GM21786 (cell line): ENCODE results near the gene SLC34A1.

Experiments
- ATAC-seq: cut with Tn5 transposase; IDR thresholded peaks from one replicate; pipeline ENCODE4 v1.9.1; 2021; ENCODE audit not compliant: unreplicated experiment

The SLC34A1 gene

DNA sequence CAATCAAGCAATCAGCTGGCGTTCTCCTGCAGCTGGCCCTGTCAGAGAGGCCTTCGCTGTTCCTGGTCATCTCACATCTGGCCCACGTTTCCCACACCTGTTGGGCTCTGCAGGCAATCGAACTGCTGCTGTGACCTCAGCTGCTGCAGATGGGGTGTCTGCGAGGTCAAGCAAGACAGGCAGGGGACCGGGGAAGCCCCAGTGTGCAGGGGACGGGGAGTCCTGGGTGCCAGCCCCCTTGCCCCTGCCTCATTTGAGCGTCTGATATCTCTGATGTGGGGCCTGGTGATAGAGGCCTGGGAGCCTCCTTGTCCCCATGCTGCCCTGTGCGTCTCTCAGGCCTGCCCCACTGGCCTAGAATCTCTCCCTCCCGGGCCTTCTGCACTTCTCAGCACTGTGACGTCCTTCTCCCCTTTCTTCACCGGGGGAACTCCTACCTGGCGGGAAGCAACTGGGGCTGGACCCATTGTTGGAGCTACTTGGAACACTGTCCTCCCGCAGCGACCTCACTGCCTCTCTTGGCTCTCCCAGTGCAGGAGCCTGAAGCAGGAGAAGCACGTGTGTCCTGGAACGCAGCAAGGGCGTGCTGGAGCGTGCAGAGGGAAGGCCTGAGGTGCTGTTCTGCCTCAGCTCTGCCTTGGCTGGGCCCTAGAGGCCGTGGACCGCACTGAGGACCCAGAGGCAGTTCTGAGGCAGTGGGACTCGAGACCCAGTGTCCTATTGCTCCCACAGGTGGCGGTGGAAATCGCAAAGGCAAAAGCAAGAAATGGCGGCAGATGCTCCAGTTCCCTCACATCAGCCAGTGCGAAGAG, 46.1 kb downstream of the SLC34A1 start:
- ATAC-seq, result no peak

DNA sequence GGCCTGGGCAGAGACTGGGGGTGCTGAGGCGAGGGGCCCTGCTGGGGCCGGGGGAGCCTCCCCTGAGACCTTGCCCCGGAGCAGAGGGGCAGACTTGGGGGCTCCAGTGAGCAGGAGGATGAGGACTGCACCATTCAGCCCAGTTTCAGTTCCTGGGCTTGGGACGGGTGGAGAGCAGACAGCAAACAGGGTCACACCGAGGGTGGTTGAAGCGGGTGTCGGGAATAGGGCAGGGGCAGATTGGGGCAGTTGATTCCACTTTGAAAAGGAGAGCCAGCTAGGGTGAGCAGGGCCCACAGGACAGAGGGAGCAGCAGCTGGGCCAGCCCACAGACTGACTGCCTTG, 46.7 kb downstream of the SLC34A1 start:
- ATAC-seq, result no peak

DNA sequence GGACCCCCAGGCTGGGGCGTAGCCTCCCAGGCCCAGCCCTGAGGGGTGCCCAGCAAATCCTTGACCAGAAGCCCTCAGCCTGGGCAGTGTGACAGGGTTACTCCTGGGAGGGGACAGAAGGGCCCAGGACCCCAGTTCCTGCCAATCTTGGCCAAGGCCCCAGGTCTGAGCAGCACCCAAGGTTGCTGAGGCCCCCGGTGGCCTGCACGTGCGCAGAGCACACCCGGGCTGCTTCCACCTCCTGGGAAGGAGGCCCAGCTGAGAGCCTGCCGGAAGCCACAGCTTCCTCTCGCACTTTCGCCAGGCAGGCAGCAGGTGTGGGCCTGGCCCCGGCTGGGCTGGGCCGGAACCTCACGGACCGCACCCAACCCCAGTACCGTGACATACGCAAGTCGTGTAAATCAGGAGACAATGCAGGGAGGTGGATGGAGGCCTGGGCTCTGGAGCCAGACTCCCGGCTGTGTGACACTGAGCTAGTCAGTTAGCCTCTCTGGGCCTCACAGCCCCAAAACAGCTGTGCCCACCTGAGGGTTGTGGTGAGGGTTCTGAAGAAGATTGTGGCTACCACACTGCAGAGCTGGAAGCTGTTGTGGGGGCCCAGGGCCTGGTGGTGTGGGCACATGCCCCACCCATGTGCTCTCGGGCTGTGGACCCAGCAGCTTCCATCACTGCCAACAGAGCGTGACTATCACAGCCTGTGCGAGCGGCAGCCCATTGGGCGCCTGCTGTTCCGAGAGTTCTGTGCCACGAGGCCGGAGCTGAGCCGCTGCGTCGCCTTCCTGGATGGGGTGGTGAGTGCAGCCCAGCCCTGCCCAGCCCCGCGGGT, 47.3 kb downstream of the SLC34A1 start:
- ATAC-seq, result peak; percentile 48

DNA sequence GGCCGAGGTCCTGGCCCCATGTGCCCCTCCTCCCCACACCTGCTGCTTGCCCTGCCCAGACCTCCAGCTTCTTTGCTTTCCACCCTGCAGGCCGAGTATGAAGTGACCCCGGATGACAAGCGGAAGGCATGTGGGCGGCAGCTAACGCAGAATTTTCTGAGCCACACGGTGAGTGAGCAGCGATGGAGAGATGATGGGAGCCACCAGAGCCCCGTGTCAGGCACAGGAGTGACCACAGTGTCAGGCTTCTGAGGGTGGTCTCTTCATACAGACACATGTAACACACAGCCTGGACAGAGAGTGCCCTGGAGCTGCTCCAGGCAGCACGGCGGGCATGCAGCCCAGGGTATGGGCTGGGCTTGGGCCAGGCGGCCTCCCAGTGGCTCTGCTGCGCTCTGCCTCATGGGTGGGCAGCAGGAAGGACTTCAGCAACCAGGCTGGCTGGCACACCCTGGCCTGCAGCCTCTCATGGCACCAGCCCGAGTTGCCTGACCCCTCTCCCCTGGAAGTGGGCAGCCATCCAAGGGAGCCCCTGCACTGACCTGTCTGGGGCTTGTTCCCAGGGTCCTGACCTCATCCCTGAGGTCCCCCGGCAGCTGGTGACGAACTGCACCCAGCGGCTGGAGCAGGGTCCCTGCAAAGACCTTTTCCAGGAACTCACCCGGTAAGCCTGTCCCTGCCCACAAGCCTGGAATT, 48.1 kb downstream of the SLC34A1 start:
- ATAC-seq, result no peak

DNA sequence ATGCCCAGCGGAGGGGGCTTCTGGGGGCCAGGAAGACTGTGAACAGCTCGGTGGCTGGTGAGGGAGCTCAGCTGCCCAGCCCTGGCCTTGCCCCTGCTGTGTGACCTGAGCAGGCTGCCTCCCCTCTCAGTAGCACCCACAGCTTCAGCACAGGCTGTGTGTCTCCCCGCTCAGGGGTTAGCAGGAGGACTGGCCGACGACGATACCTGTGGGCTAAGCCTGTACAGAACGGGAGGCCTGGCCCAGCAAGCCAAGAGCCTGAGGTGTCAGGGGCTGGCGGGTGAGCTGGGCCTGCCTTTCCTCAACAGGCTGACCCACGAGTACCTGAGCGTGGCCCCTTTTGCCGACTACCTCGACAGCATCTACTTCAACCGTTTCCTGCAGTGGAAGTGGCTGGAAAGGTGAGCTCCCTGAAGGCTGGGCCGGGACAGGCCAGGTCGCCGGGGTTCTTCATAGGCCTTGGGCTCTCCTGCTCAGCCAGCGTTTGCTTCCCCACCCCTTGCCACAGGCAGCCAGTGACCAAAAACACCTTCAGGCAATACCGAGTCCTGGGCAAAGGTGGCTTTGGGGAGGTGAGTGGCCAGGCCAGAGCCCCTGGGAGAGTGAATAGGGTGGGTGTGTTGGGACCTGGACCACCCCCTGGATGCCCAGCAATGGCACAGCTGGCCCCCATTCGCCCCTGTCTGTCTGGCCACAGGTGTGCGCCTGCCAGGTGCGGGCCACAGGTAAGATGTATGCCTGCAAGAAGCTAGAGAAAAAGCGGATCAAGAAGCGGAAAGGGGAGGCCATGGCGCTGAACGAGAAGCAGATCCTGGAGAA, 48.8 kb downstream of the SLC34A1 start:
- ATAC-seq, result no peak

DNA sequence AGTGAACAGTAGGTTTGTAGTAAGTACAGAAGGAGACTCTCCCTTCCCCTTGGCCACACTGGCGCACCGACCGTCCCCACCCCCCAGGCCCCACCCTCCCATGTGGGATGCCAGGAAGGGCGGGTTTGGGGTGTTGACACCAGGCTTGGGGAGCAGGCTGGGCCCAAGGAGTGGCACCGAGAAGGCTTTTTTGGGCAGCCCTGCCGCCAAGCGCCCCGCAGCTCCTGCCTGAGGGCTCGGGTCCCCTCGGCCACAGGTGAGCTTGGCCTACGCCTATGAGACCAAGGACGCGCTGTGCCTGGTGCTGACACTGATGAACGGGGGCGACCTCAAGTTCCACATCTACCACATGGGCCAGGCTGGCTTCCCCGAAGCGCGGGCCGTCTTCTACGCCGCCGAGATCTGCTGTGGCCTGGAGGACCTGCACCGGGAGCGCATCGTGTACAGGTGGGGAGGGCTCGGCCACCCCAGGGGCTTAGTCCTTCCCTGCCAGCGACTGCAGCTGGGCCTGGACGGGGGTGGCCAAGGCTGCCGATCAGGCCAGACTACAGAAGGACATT, 49.5 kb downstream of the SLC34A1 start:
- ATAC-seq, result no peak

DNA sequence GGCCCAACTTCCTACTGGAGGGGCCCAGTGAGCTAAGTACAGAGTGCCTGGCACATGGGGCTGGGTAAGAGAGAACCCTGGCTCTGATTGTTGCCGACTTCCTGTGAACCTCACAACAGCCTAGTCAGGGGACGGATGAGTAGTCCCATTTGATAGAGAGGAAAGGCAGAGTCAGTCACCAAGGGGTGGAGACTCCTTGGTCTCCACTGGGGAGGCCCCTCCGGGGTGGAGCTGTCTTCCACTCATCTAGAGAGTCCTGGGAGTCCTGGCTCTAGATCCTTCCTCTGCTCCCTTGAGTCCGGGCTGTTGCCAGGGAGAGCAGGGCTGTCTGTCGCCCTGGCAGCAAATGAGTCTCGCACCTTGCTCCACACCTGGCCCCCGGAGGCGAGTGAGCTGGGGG, 50.2 kb downstream of the SLC34A1 start:
- ATAC-seq, result no peak

DNA sequence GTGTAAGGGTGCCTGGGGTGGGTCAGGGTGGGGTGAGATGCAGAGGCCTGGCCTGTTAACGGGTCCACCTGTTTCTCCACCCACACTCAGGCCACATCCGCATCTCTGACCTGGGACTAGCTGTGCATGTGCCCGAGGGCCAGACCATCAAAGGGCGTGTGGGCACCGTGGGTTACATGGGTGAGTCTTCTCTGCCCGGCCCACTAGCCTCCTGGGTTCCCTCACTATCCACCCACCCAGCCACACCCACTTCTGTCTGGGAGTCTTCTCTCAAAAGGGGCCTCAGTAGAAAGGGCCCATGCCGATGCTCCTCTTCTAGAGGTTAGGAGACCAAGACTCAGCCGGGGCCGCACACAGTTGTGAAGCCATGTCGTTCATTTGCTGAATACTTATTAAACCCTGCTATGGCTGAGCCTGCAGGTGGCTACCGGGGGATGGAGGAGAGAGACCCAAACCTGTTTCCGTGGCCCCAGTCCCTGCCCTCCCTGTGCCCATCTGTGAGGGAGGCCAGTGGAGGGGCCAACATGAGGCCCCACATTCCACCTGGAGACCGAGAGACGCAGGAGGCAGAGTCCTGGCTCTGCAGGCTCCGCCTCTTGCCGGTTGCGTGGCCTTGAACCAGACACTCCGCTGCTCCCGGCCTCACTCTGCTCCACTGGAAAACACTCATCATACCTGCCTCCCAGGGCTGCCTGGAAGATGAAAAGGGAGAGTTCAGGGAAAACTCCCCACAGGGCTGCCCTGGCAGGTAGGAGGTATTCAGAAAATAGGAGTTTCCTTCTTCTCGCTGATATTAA, 50.9 kb downstream of the SLC34A1 start:
- ATAC-seq, result no peak

DNA sequence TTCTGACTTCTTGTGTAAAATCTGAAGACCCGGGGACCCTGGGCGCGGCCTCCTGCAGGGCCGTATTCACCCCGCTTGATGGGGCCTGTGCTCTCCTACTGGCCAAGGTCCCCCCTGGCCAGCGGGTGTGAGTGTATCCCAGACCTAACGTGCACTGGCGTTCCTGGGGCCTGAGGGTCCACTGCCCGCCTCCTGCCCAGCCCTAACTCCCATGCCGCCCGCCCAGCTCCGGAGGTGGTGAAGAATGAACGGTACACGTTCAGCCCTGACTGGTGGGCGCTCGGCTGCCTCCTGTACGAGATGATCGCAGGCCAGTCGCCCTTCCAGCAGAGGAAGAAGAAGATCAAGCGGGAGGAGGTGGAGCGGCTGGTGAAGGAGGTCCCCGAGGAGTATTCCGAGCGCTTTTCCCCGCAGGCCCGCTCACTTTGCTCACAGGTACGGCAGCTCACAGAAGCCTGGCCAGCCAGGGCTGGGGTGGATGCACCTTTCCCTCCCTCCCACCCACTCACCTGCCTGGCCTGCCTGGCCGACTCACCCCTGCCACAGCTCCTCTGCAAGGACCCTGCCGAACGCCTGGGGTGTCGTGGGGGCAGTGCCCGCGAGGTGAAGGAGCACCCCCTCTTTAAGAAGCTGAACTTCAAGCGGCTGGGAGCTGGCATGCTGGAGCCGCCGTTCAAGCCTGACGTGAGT, 51.8 kb downstream of the SLC34A1 start:
- no peak for ATAC-seq

DNA sequence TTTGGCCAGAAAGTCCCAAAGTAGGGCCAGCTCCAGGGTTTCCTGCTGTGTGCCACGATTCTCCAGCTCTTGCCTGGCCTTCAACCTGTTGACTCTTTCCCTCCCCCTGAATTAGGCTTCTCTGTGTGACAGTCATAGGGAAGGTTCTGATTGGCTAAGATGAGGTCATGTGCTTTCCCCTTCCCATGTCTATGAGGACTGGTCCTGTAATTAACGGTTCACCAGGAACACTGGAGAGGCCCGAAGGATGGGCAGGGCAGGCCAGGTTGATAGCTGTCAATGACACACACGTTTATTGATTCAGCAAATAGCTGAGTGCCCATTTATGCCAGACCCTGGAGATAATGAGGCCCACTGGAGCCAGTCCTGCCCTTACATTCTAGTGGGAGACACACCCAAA, 53.4 kb downstream of the SLC34A1 start:
- ATAC-seq, result no peak

DNA sequence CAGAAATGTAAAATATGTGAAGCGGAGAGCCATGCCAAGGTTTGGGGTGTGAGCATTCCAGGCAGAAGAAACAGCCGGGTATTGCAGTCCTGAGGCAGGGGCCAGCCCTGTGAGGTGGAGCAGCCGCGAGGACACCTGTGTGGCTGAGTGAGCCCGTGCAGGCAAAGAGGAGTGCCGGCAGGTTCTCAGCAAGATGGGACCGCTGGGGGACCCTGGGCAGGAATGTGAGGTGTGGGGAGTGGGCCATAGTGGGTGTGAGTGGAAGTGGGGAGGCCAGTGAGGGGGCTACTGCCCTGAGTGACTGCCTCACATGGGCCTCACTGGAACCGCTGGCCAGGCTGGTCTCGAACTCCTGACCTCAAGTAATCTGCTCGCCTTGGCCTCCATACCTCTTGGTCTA, 54.2 kb downstream of the SLC34A1 start:
- no peak for ATAC-seq

DNA sequence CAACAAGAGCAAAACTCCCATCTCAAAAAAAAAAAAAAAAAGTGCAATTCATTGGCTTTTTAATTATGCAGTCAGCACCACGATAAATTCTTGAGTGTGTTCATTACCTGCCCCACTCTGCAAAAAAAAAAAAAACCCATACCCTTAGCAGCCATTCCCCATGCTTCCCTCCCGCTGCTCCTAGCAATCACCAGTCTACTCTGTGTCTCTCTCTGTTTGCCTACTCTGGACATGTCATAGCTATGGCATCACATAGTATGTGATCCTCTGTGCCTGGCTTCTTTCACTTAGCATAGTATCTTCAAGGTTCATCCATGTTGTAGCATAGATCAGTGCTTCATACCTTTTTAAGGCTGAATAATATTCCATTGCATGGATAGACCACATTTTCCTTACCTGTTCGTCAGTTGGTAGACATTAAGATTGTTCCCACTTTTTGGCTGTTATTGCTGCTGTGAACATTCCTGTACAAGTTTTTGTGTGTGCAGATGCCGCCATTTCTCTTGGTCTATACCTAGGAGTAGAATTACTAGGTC, 55.4 kb downstream of the SLC34A1 start:
- ATAC-seq, result no peak

DNA sequence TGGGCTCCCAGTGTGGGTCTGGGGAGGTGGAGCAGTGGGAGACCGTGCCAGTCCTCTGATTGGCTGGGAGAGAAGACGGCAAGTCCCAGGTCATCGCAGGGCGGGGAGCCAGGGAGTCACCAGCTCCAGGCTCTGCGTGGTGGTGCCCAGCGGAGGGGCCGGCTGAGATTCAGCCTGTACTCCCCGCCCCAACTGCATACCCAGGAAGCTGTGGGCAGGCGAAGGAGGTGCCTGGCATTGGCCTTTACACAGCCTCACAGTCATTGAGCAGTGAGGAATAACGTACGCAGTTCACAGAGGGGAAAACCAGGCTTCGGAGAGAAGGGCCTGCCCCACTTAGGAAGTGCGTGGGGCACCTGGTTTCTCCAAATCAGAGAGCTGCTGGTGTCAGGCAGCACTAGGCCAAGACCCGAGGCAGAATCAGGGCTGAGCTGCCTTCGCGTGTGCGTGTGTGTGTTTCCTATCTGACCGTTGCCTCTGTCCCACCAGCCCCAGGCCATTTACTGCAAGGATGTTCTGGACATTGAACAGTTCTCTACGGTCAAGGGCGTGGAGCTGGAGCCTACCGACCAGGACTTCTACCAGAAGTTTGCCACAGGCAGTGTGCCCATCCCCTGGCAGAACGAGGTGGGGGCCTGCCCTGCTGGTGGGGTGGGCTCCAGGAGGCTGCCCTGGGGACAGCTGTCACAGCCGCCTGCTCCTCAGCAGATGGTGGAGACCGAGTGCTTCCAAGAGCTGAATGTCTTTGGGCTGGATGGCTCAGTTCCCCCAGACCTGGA, 56.2 kb downstream of the SLC34A1 start:
- no peak for ATAC-seq

DNA sequence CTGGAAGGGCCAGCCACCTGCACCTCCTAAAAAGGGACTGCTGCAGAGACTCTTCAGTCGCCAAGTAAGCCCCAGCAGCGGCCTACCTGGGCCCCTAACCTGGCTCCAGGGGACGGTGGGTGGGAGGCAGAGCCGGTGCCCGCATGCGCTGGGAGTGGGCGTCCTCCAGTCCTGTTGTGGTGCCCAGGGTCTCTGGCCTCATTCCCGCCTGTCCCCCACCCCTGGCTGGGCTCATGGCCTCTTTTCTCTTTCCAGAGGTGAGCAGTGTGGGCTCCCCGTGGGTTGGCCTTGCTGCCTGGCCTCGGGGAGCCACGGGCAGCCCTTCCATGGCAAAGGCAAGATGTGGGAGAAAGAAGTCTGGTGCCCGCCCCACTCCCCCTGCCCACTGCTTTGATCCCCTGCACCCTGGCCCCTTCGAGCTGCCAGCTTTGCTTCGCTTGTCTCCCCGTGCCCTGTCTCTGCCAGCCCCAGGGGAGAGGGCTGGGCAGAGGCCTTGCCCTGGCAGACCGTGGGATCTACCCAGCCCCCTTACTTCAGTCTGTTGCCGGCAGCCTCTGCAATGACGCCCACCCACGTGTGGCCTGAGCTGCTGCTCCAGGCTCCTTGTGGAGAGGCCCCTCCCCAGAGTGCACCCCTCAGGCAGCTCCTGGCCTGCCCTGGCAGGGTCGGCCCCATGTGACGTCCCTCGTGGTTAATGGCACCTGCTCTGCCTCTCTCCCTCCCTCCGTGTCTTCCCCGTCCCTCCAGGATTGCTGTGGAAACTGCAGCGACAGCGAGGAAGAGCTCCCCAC, 57.0 kb downstream of the SLC34A1 start:
- no peak for ATAC-seq

DNA sequence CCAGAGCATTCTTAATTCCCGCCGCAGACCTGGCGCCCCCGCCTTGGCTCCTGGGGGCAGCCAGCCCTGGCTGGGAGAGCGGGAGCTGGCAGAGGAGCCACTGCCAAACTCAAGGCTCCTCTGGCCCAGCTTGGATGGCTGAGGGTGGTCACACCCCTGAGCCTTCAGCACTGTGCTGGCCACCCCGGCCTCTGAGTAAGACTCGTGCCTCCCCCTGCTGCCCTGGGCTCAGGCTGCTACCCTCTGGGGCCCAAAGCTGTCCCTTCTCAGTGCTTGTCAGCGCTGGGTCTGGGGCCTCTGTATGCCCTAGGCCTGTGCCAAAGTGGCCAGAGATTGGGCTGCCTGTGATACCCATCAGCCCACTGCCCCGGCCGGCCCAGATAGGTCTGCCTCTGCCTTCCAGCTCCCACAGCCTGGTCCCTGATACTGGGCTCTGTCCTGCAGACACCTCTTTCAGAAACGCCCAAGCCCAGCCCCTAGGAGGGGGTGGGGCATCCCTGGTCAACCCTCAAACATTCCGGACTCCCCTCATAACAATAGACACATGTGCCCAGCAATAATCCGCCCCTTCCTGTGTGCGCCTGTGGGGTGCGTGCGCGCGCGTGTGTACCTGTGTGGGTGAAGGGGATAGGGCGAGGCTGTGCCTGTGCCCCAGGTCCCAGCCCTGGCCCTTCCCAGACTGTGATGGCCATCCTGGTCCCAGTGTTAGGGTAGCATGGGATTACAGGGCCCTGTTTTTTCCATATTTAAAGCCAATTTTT, 58.0 kb downstream of the SLC34A1 start:
- ATAC-seq, result no peak

DNA sequence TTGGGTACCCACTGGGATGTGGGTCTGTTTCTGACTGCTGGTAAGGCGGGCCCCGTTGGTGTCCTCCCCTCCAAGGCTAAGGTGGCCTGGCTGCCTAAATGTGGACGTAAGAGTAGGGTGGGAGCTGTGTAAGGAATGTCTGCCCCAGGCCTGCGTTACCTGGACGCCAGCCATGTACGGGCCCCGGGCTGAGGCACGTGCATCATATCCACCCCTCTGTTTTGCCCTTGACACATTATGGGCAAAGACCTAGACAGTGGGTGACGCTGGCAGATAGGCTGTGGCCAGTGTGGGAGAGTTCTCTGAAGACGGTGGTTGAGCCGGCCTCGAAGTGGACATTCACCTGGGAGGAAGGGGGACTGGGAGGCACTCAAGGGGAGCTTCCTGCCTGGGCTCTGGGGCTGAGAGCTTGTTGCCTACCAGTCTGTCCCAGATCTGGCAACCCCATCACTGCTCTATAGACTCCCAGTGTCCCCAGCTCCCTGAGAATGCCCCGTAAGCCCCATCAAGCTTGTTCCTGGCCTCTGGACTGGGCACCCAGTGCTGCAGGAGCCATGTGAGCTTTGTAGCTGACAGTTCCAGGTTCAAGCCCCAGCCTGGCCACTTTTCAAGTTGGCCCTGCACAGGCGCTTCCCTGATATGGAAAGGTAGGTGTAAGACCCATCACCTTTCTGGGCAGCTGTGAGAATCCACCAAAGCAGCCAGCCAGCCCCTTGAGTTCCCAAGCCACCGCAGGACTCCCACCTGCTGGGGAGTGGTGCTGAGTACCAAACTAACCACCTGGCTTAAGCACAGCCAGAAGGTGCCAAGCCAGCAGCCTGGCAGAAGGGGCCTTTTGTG, 59.1 kb downstream of the SLC34A1 start:
- no peak for ATAC-seq
